ENCODE measurements around the gene ENOX1.

- TF ChIP-seq EZH2 (IDR thresholded peaks at IDR 0.05) (no peak), POLR2AphosphoS5 (IDR thresholded peaks at IDR 0.05; ENCODE audit: borderline replicate concordance, low read depth, low read length) (no peak), FOXP2 (optimal IDR thresholded peaks at IDR 0.05; ENCODE audit: control extremely low read depth, extremely low read length, insufficient read depth) (no peak)
These were observed 293.2 kb downstream of the ENOX1 start for GRCh38 chr13:43493496-43494000.

All from SK-N-MC (cell line).